NCI-H1105 (cell line): ENCODE data around the gene KMT2E.

Experiments used
- DNase-seq: peaks from one replicate; lab custom pipeline; 2025; lab: John Stamatoyannopoulos, UW

KMT2E gene

GRCh38 chr7:105010504-105011130, 3.4 kb upstream of the KMT2E start:
- no peak for DNase-seq

- no peak for DNase-seq
These were observed 2.7 kb upstream of the KMT2E start for GRCh38 chr7:105011141-105011830.

GRCh38 chr7:105011831-105012502, 2.0 kb upstream of the KMT2E start:
- no peak for DNase-seq

GRCh38 chr7:105012503-105013220, 1.3 kb upstream of the KMT2E start:
- peak; percentile 97 for DNase-seq

- DNase-seq: peak; percentile 91
These were observed 687 bp upstream of the KMT2E start for GRCh38 chr7:105013221-105013815.

- DNase-seq: peak; percentile 43
These were observed 836 bp downstream of the KMT2E start for GRCh38 chr7:105014693-105015389.

- DNase-seq: no peak
These were observed 1.5 kb downstream of the KMT2E start for GRCh38 chr7:105015390-105015965.

GRCh38 chr7:105016068-105016708, 2.2 kb downstream of the KMT2E start:
- no peak for DNase-seq

GRCh38 chr7:105016709-105017656, 3.0 kb downstream of the KMT2E start:
- DNase-seq: no peak

- DNase-seq: no peak
These were observed 3.8 kb downstream of the KMT2E start for GRCh38 chr7:105017657-105018365.

GRCh38 chr7:105019269-105019668, 5.3 kb downstream of the KMT2E start:
- no peak for DNase-seq

- no peak for DNase-seq
These were observed 6.9 kb downstream of the KMT2E start for GRCh38 chr7:105020926-105021325.

- peak; percentile 53 for DNase-seq
These were observed 7.3 kb downstream of the KMT2E start for GRCh38 chr7:105021352-105021751.

- no peak for DNase-seq
These were observed 8.0 kb downstream of the KMT2E start for GRCh38 chr7:105021967-105022366.

- DNase-seq: no peak
These were observed 8.5 kb downstream of the KMT2E start for GRCh38 chr7:105022458-105022857.

GRCh38 chr7:105024734-105025133, 10.7 kb downstream of the KMT2E start:
- DNase-seq: no peak

GRCh38 chr7:105026750-105027149, 12.7 kb downstream of the KMT2E start:
- no peak for DNase-seq

GRCh38 chr7:105027176-105027853, 13.3 kb downstream of the KMT2E start:
- DNase-seq: no peak
